CD1c-positive myeloid dendritic cell (primary cell): ENCODE results near the gene NELL2.

Experiments used
- DNase-seq: peaks from one replicate; pipeline ENCODE4 v3.0.0-alpha.2; 2016; ENCODE audit errors: extremely low spot score

NELL2 gene

GRCh38 chr12:44542716-44543115, 333.4 kb downstream of the NELL2 start:
- no peak for DNase-seq

GRCh38 chr12:44537354-44537753, 338.8 kb downstream of the NELL2 start:
- no peak for DNase-seq

GRCh38 chr12:44532940-44533339, 343.2 kb downstream of the NELL2 start:
- DNase-seq: no peak

- DNase-seq: no peak
Measured at GRCh38 chr12:44531320-44531971, 344.7 kb downstream of the NELL2 start.

- DNase-seq: no peak
Measured at GRCh38 chr12:44526655-44527182, 349.4 kb downstream of the NELL2 start.

GRCh38 chr12:44525806-44526654, 350.1 kb downstream of the NELL2 start:
- no peak for DNase-seq

GRCh38 chr12:44523828-44524227, 352.3 kb downstream of the NELL2 start:
- no peak for DNase-seq

GRCh38 chr12:44521702-44522101, 354.4 kb downstream of the NELL2 start:
- DNase-seq: no peak

GRCh38 chr12:44519931-44520330, 356.2 kb downstream of the NELL2 start:
- no peak for DNase-seq

- DNase-seq: no peak
Measured at GRCh38 chr12:44511289-44511688, 364.8 kb downstream of the NELL2 start.

- no peak for DNase-seq
Measured at GRCh38 chr12:44510510-44510909, 365.6 kb downstream of the NELL2 start.

- DNase-seq: no peak
Measured at GRCh38 chr12:44510076-44510475, 366.0 kb downstream of the NELL2 start.

GRCh38 chr12:44509471-44509870, 366.6 kb downstream of the NELL2 start:
- no peak for DNase-seq

- no peak for DNase-seq
Measured at GRCh38 chr12:44507461-44507860, 368.7 kb downstream of the NELL2 start.

- no peak for DNase-seq
Measured at GRCh38 chr12:44504799-44505198, 371.3 kb downstream of the NELL2 start.

GRCh38 chr12:44503329-44503728, 372.8 kb downstream of the NELL2 start:
- DNase-seq: no peak

GRCh38 chr12:44502681-44503080, 373.4 kb downstream of the NELL2 start:
- DNase-seq: no peak

- no peak for DNase-seq
Measured at GRCh38 chr12:44500423-44500822, 375.7 kb downstream of the NELL2 start.

- no peak for DNase-seq
Measured at GRCh38 chr12:44497044-44497443, 379.1 kb downstream of the NELL2 start.

- DNase-seq: no peak
Measured at GRCh38 chr12:44490181-44490580, 385.9 kb downstream of the NELL2 start.

- no peak for DNase-seq
Measured at GRCh38 chr12:44488180-44488579, 387.9 kb downstream of the NELL2 start.

GRCh38 chr12:44484862-44485261, 391.3 kb downstream of the NELL2 start:
- DNase-seq: no peak
